Endodermal cell (in vitro differentiated cells): ENCODE data around the gene NAA25. TPM values are rescaled to one million over a fixed set of nuclear protein-coding genes. Genes with fewer than 3 reads are reported as not detected.

Experiments
- DNase-seq: peaks from one replicate; pipeline ENCODE4 v3.0.0-alpha.2; 2017
- H3K27ac ChIP-seq: 2 replicates; pipeline ENCODE4 v1.5.1; 2013; ENCODE audit warnings: mild to moderate bottlenecking, low read depth, low read length, moderate library complexity
- H3K27me3 ChIP-seq: 2 replicates; pipeline ENCODE4 v1.6.1; 2013; ENCODE audit warnings: mild to moderate bottlenecking, low read length, moderate library complexity; ENCODE audit not compliant: insufficient read depth, control insufficient read depth, poor library complexity, severe bottlenecking
- H3K36me3 ChIP-seq: 2 replicates; pipeline ENCODE4 v1.7.0; 2013; ENCODE audit warnings: mild to moderate bottlenecking, low read length, moderate library complexity; ENCODE audit not compliant: control insufficient read depth, insufficient read depth
- H3K4me1 ChIP-seq: one replicate; pipeline ENCODE4 v1.7.0; 2013; ENCODE audit warnings: low read length; ENCODE audit not compliant: control insufficient read depth, insufficient read depth
- H3K4me3 ChIP-seq: 2 replicates; pipeline ENCODE4 v1.5.1; 2013; ENCODE audit warnings: mild to moderate bottlenecking, low read length, moderate library complexity
- H3K9ac ChIP-seq: 2 replicates; pipeline ENCODE4 v1.6.1; 2013; ENCODE audit warnings: mild to moderate bottlenecking, low read length, moderate library complexity; ENCODE audit not compliant: poor library complexity, severe bottlenecking; ENCODE audit errors: extremely low read depth
- H3K9me3 ChIP-seq: 2 replicates; pipeline ENCODE4 v1.6.1; 2013; ENCODE audit warnings: mild to moderate bottlenecking, low read length, moderate library complexity; ENCODE audit not compliant: control insufficient read depth
- H3K27ac Mint-ChIP-seq: 2 replicates; pipeline ENCODE4 v1.8.0; 2020; ENCODE audit warnings: mixed read lengths
- H3K27me3 Mint-ChIP-seq: 2 replicates; pipeline ENCODE4 v1.8.0; 2021; ENCODE audit warnings: mild to moderate bottlenecking, mixed read lengths; ENCODE audit not compliant: insufficient read depth
- H3K36me3 Mint-ChIP-seq: 2 replicates; pipeline ENCODE4 v1.8.0; 2020; ENCODE audit warnings: low read depth, mixed read lengths
- H3K4me1 Mint-ChIP-seq: 2 replicates; pipeline ENCODE4 v1.8.0; 2020; ENCODE audit warnings: mixed read lengths
- H3K4me3 Mint-ChIP-seq: 2 replicates; pipeline ENCODE4 v1.8.0; 2020; ENCODE audit warnings: mild to moderate bottlenecking, moderate library complexity, mixed read lengths
- H3K9me3 Mint-ChIP-seq: 2 replicates; pipeline ENCODE4 v1.8.0; 2020; ENCODE audit warnings: mild to moderate bottlenecking, mixed read lengths
- CTCF ChIP-seq: fragments of 200-600 bp; sonication (generic); conservative IDR thresholded peaks from 2 replicates; pipeline ENCODE4 v1.5.0; 2021; ENCODE audit warnings: antibody characterized with exemption, mild to moderate bottlenecking
- WGBS, 2 experiments: methylation state at CpG; one replicate each; pipeline versions ENCODE4 v1.1.5 to v1.1.7; 2013; ENCODE audit warnings: missing lambda C conversion rate in 2 of 2, mixed read lengths in 1 of 2; ENCODE audit not compliant: insufficient coverage in 1 of 2, insufficient read length in 1 of 2; 5-methylcytosine and 5-hydroxymethylcytosine counted together
- total RNA-seq, 2 donors: library from RNA; stranded (reverse); fragmentation: NEBNext Ultra II Directional in 1 of 2; extraction: Animal tissue kit (Norgen Biotek cat#: 25700) in 1 of 2; gene quantifications; 2 replicates in 1 of 2; 3 replicates in 1 of 2; pipeline ENCODE4 v1.2.1, GENCODE V29; 2021

The NAA25 gene
- total RNA-seq, 2 donors from 2014 or later, result 34.2 to 36.3 TPM

DNA sequence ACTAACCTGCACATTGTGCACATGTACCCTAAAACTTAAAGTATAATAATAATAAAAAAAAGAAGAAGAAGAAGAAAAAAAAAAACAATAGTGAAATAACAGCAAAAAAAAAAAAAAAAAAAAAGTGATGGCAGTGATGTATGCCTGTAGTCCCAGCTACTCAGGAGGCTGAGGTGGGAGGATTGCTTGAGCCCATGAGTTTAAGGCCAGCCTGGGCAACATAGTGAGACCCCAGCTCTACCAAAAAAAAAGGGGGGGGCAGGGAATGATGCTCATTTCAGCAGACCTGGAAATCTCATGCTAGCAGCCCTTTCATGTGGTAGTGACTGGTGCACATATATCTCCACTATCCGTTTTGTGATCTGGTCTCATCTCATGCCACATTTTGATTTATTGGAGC lies 37.5 kb upstream of the NAA25 start:
- 92 to 100% methylated on average over 1 of the region's 1 CpG for WGBS, 2 experiments

GRCh38 chr12:112140728-112141127 lies 32.1 kb upstream of the NAA25 start:
- H3K36me3 Mint-ChIP-seq, result peaks cover 49% of the 10 kb centered on the region
- Histone ChIP-seq H3K9ac (no peak overlapping the region), H3K9me3 (no peaks in the 10 kb centered on the region), H3K36me3 (peaks cover 58% of the 10 kb centered on the region), H3K4me3 (no peak overlapping the region), H3K4me1 (no peaks in the 10 kb centered on the region), H3K27me3 (no peaks in the 10 kb centered on the region), H3K27ac (no peak overlapping the region)
- H3K27me3 Mint-ChIP-seq, result no peaks in the 10 kb centered on the region
- H3K4me1 Mint-ChIP-seq, result no peaks in the 10 kb centered on the region
- 93 to 96% methylated on average over 4 to 5 of the region's 5 CpGs for WGBS, 2 experiments
- H3K9me3 Mint-ChIP-seq, result no peaks in the 10 kb centered on the region
- H3K27ac Mint-ChIP-seq, result no peak overlapping the region
- peak; percentile 28 for DNase-seq
- H3K4me3 Mint-ChIP-seq, result no peak overlapping the region
- TF ChIP-seq CTCF, result no peak

More for the DNA sequence above, 37.5 kb upstream of the NAA25 start:
- Histone ChIP-seq H3K27me3 (no peaks in the 10 kb centered on the region), H3K9ac (no peak overlapping the region), H3K36me3 (peaks cover 61% of the 10 kb centered on the region), H3K27ac (no peak overlapping the region), H3K4me1 (no peaks in the 10 kb centered on the region), H3K4me3 (no peak overlapping the region), H3K9me3 (no peaks in the 10 kb centered on the region)
- DNase-seq, result peak; percentile 8
- TF ChIP-seq CTCF, result no peak
- peaks cover 60% of the 10 kb centered on the region for H3K36me3 Mint-ChIP-seq
- H3K4me3 Mint-ChIP-seq, result no peak overlapping the region
- no peak overlapping the region for H3K27ac Mint-ChIP-seq
- no peaks in the 10 kb centered on the region for H3K27me3 Mint-ChIP-seq
- no peaks in the 10 kb centered on the region for H3K4me1 Mint-ChIP-seq
- no peaks in the 10 kb centered on the region for H3K9me3 Mint-ChIP-seq

GRCh38 chr12:112134731-112135130 lies 26.1 kb upstream of the NAA25 start:
- DNase-seq, result no peak
- Mint-ChIP-seq H3K36me3 (peaks cover 23% of the 10 kb centered on the region), H3K27me3 (no peaks in the 10 kb centered on the region), H3K4me1 (no peaks in the 10 kb centered on the region), H3K4me3 (no peak overlapping the region), H3K9me3 (no peaks in the 10 kb centered on the region), H3K27ac (no peak overlapping the region)
- Histone ChIP-seq H3K27ac (no peak overlapping the region), H3K36me3 (peaks cover 43% of the 10 kb centered on the region), H3K9me3 (no peaks in the 10 kb centered on the region), H3K27me3 (no peaks in the 10 kb centered on the region), H3K4me3 (no peak overlapping the region), H3K4me1 (no peaks in the 10 kb centered on the region), H3K9ac (no peak overlapping the region)
- WGBS, 2 experiments, result 90 to 97% methylated on average over 3 of the region's 3 CpGs
- TF ChIP-seq CTCF, result no peak
